SH-SY5Y (cell line): Measurements from ENCODE around the gene MTA2.

Experiments used
- GATA2 ChIP-seq: IDR thresholded peaks from 2 replicates; pipeline ENCODE4 v1.6.1; 2011; ENCODE audit warnings: mild to moderate bottlenecking, low read depth, low read length
- GATA3 ChIP-seq: IDR thresholded peaks from 2 replicates; pipeline ENCODE4 v1.6.1; 2011; ENCODE audit warnings: low read depth, mild to moderate bottlenecking, low read length, moderate library complexity

MTA2 gene

GRCh38 chr11:62604460-62605120 is 2.9 kb upstream of the MTA2 start:
- no peak for TF ChIP-seq GATA3
- no peak for TF ChIP-seq GATA2

GRCh38 chr11:62603776-62604299 is 2.2 kb upstream of the MTA2 start:
- TF ChIP-seq GATA2 (no peak), GATA3 (no peak)

- no peak for TF ChIP-seq GATA3
- TF ChIP-seq GATA2, result no peak
Measured at GRCh38 chr11:62603072-62603408, 1.4 kb upstream of the MTA2 start.

- TF ChIP-seq GATA2 (no peak), GATA3 (no peak)
Measured at GRCh38 chr11:62602141-62603071, 741 bp upstream of the MTA2 start.

- TF ChIP-seq GATA2 (no peak), GATA3 (no peak)
Measured at GRCh38 chr11:62601122-62601371, 618 bp downstream of the MTA2 start.

- TF ChIP-seq GATA3 (no peak), GATA2 (no peak)
Measured at GRCh38 chr11:62600367-62601121, 1.1 kb downstream of the MTA2 start.

GRCh38 chr11:62599901-62600300 is 1.8 kb downstream of the MTA2 start:
- no peak for TF ChIP-seq GATA3
- TF ChIP-seq GATA2, result no peak

- no peak for TF ChIP-seq GATA2
- TF ChIP-seq GATA3, result no peak
Measured at GRCh38 chr11:62599069-62599696, 2.5 kb downstream of the MTA2 start.

GRCh38 chr11:62595124-62595523 is 6.5 kb downstream of the MTA2 start:
- no peak for TF ChIP-seq GATA3
- TF ChIP-seq GATA2, result no peak

- TF ChIP-seq GATA3, result no peak
Measured at GRCh38 chr11:62593434-62594044, 8.1 kb downstream of the MTA2 start.

- TF ChIP-seq GATA3, result no peak
- TF ChIP-seq GATA2, result no peak
Measured at GRCh38 chr11:62592989-62593421, 8.7 kb downstream of the MTA2 start.

- TF ChIP-seq GATA3 (no peak), GATA2 (no peak)
Measured at GRCh38 chr11:62592146-62592815, 9.4 kb downstream of the MTA2 start.

- peak; percentile 96 for TF ChIP-seq GATA2
- no peak for TF ChIP-seq GATA3
Measured at GRCh38 chr11:62591448-62592145, 10.1 kb downstream of the MTA2 start, which contains the start of gene TUT1. Gene TUT1, minus strand, starts transcription at chr11:62591523. Its CDS starts 38 bp downstream, at chr11:62591485.
